Loucy (cell line): ENCODE measurements around the gene CS.
A peak's percentile ranks its signal among the peaks of the same experiment; 100 is the strongest.

Source experiments
- H2AFZ ChIP-seq: fragments of 200-600 bp; sonication (generic); 2 replicates; pipeline ENCODE4 v1.6.0; 2016; ENCODE audit warnings: antibody characterized with exemption, mild to moderate bottlenecking, low read length, moderate library complexity
- H3F3A ChIP-seq: fragments of 200-600 bp; 2 replicates; pipeline ENCODE4 v1.6.0; 2016; ENCODE audit warnings: antibody characterized with exemption, low read depth, mild to moderate bottlenecking
- H3K27me3 ChIP-seq: fragments of 200-600 bp; sonication (generic); 2 replicates; pipeline ENCODE4 v1.6.1; 2014; ENCODE audit warnings: low read length, mild to moderate bottlenecking; ENCODE audit not compliant: insufficient read depth, poor library complexity, severe bottlenecking
- H3K36me3 ChIP-seq: fragments of 200-600 bp; sonication (generic); 2 replicates; pipeline ENCODE4 v1.6.1; 2016; ENCODE audit warnings: low read length; ENCODE audit not compliant: insufficient read depth
- H3K4me1 ChIP-seq: fragments of 200-600 bp; sonication (generic); 2 replicates; pipeline ENCODE4 v1.5.1; 2014; ENCODE audit warnings: low read length, mild to moderate bottlenecking; ENCODE audit not compliant: insufficient read depth, poor library complexity, severe bottlenecking
- H3K4me2 ChIP-seq: fragments of 200-600 bp; sonication (generic); 2 replicates; pipeline ENCODE4 v1.6.0; 2014; ENCODE audit warnings: antibody characterized with exemption, low read length, low read depth, mild to moderate bottlenecking; ENCODE audit not compliant: poor library complexity, severe bottlenecking
- H3K4me3 ChIP-seq: fragments of 200-600 bp; sonication (generic); 2 replicates; pipeline ENCODE4 v1.5.1; 2014; ENCODE audit warnings: low read length, mild to moderate bottlenecking, mixed read lengths; ENCODE audit not compliant: poor library complexity, severe bottlenecking
- H3K79me2 ChIP-seq: fragments of 200-600 bp; sonication (generic); 2 replicates; pipeline ENCODE4 v1.6.1; 2014; ENCODE audit warnings: low read length; ENCODE audit not compliant: insufficient read depth
- H3K9ac ChIP-seq: fragments of 200-600 bp; sonication (generic); 2 replicates; pipeline ENCODE4 v1.6.0; 2014; ENCODE audit warnings: mild to moderate bottlenecking, low read depth, low read length, moderate library complexity; ENCODE audit not compliant: poor library complexity, severe bottlenecking
- H3K9me2 ChIP-seq: fragments of 200-600 bp; sonication (generic); replicated peaks from 2 replicates; pipeline ENCODE4 v1.6.1; 2016; ENCODE audit warnings: low read depth, low read length, mixed read lengths
- H3K9me3 ChIP-seq: fragments of 200-600 bp; sonication (generic); 2 replicates; pipeline ENCODE4 v1.6.1; 2014; ENCODE audit warnings: mild to moderate bottlenecking, antibody characterized with exemption, low read length, low read depth; ENCODE audit not compliant: insufficient read depth
- H4K20me1 ChIP-seq: fragments of 200-600 bp; sonication (generic); 2 replicates; pipeline ENCODE4 v1.6.0; 2014; ENCODE audit warnings: antibody characterized with exemption, low read length, mild to moderate bottlenecking; ENCODE audit not compliant: insufficient read depth, poor library complexity, severe bottlenecking
- CTCF ChIP-seq: fragments of 200-600 bp; sonication (generic); conservative IDR thresholded peaks from 2 replicates; pipeline ENCODE4 v1.5.1; 2014; ENCODE audit warnings: mild to moderate bottlenecking, antibody characterized with exemption, low read length
- EZH2phosphoT487 ChIP-seq: fragments of 200-600 bp; IDR thresholded peaks from 2 replicates; pipeline ENCODE4 v1.6.1; 2018; ENCODE audit warnings: antibody characterized with exemption, mild to moderate bottlenecking, moderate library complexity, borderline replicate concordance

The CS gene

GRCh38 chr12:56296295-56296694 is 3.8 kb downstream of the CS start:
- H3K4me1 ChIP-seq = peaks cover 47% of the 10 kb centered on the region
- no peak overlapping the region for H2AFZ ChIP-seq
- H3K9ac ChIP-seq = peak overlapping the region; percentile 24
- peak overlapping the region; percentile 84 for H3K4me2 ChIP-seq
- H4K20me1 ChIP-seq = peaks cover 37% of the 10 kb centered on the region
- H3K36me3 ChIP-seq = peaks cover 5% of the 10 kb centered on the region; the same call in 1 of the 2 replicates
- H3K9me3 ChIP-seq = no peaks in the 10 kb centered on the region
- TF ChIP-seq EZH2phosphoT487 (no peak), CTCF (no peak)
- no peaks in the 10 kb centered on the region for H3K27me3 ChIP-seq
- H3K9me2 ChIP-seq = no peaks in the 10 kb centered on the region
- no peaks in the 10 kb centered on the region for H3F3A ChIP-seq
- H3K79me2 ChIP-seq = peaks cover 90% of the 10 kb centered on the region
- H3K4me3 ChIP-seq = peak overlapping the region; percentile 95

GRCh38 chr12:56293795-56294194 is 6.3 kb downstream of the CS start:
- no peaks in the 10 kb centered on the region for H3K27me3 ChIP-seq
- H2AFZ ChIP-seq = no peak overlapping the region
- H3K4me3 ChIP-seq = no peak overlapping the region
- peaks cover 44% of the 10 kb centered on the region for H3K4me1 ChIP-seq
- peaks cover 13% of the 10 kb centered on the region; the same call in 1 of the 2 replicates for H3K36me3 ChIP-seq
- no peaks in the 10 kb centered on the region for H3K9me3 ChIP-seq
- no peaks in the 10 kb centered on the region for H3K9me2 ChIP-seq
- no peaks in the 10 kb centered on the region for H3F3A ChIP-seq
- no peak overlapping the region for H3K4me2 ChIP-seq
- peaks cover 88% of the 10 kb centered on the region for H3K79me2 ChIP-seq
- H4K20me1 ChIP-seq = peaks cover 40% of the 10 kb centered on the region
- no peak for TF ChIP-seq EZH2phosphoT487
- no peak for TF ChIP-seq CTCF
- no peak overlapping the region for H3K9ac ChIP-seq

GRCh38 chr12:56288705-56289387 is 11.3 kb downstream of the CS start:
- H3K27me3 ChIP-seq = no peaks in the 10 kb centered on the region
- H3K9ac ChIP-seq = no peak overlapping the region
- H3K9me2 ChIP-seq = no peaks in the 10 kb centered on the region
- peaks cover 14% of the 10 kb centered on the region for H4K20me1 ChIP-seq
- peaks cover 51% of the 10 kb centered on the region for H3K79me2 ChIP-seq
- no peak overlapping the region for H2AFZ ChIP-seq
- H3F3A ChIP-seq = no peaks in the 10 kb centered on the region
- H3K36me3 ChIP-seq = peaks cover 34% of the 10 kb centered on the region; the same call in 1 of the 2 replicates
- H3K4me3 ChIP-seq = no peak overlapping the region
- TF ChIP-seq EZH2phosphoT487 = no peak
- no peak for TF ChIP-seq CTCF
- H3K9me3 ChIP-seq = no peaks in the 10 kb centered on the region
- H3K4me1 ChIP-seq = peaks cover 15% of the 10 kb centered on the region
- H3K4me2 ChIP-seq = no peak overlapping the region
